Subcutaneous adipose tissue (tissue), 4 donors: Measurements from ENCODE around the gene COQ5. TPM values are rescaled to one million over a fixed set of nuclear protein-coding genes. Genes with fewer than 3 reads are reported as not detected.

Experiments used
- CTCF ChIP-seq: fragments of 450-650 bp; IDR thresholded peaks from one replicate; pipeline ENCODE4 v1.5.1; 2016; ENCODE audit warnings: low read depth, mild to moderate bottlenecking, control low read depth, antibody characterized with exemption, moderate library complexity
- total RNA-seq, 4 donors: library from RNA; depleted of rRNA; stranded (reverse); fragments of >200 nt; gene quantifications; one replicate each; pipeline ENCODE4 v1.1.0, GENCODE V29; 2016

The COQ5 gene
- total RNA-seq = 10 to 100 TPM; 29.0 to 33.5 (median 30.5) TPM

- TF ChIP-seq CTCF = no peak
These were observed at the start of gene COQ5 for GRCh38 chr12:120528861-120529525. Gene COQ5, minus strand, starts transcription at chr12:120529158. Its CDS starts 17 bp downstream, at chr12:120529141.

- TF ChIP-seq CTCF = no peak
These were observed 45.1 kb upstream of the COQ5 start for GRCh38 chr12:120574106-120574505.

- TF ChIP-seq CTCF = no peak
These were observed 44.6 kb upstream of the COQ5 start for GRCh38 chr12:120573560-120573959.

- TF ChIP-seq CTCF = no peak
These were observed 42.3 kb upstream of the COQ5 start for GRCh38 chr12:120571299-120571698.

GRCh38 chr12:120563495-120563894 is 34.5 kb upstream of the COQ5 start:
- no peak for TF ChIP-seq CTCF

GRCh38 chr12:120562906-120563305 is 33.9 kb upstream of the COQ5 start:
- TF ChIP-seq CTCF = no peak

GRCh38 chr12:120557589-120557988 is 28.6 kb upstream of the COQ5 start:
- TF ChIP-seq CTCF = no peak
